K562 (cell line): ENCODE data around the gene FYB1. TPM values are rescaled to one million over a fixed set of nuclear protein-coding genes. Genes with fewer than 3 reads are reported as not detected.

ENCODE experiments used
- CHD4 ChIP-seq: fragments of 200-600 bp; sonication (generic); IDR thresholded peaks from 3 replicates; pipeline ENCODE4 v1.6.1; 2012; ENCODE audit warnings: low read depth, mild to moderate bottlenecking, mixed read lengths, low read length, inconsistent platforms; ENCODE audit not compliant: insufficient read depth, insufficient replicate concordance, poor library complexity, severe bottlenecking
- EHMT2 ChIP-seq: fragments of 450-650 bp; IDR thresholded peaks from 2 replicates; pipeline ENCODE4 v1.6.1; 2018; ENCODE audit warnings: antibody characterized with exemption
- ELF2 ChIP-seq: fragments of 250-450 bp; sonication (Bioruptor Pico); IDR thresholded peaks from 2 replicates; pipeline ENCODE4 v1.5.0; 2021; ENCODE audit warnings: mild to moderate bottlenecking
- ERF ChIP-seq: fragments of 450-650 bp; formaldehyde crosslinking; IDR thresholded peaks from 2 replicates; pipeline ENCODE4 v1.4.0; 2020; ENCODE audit warnings: mild to moderate bottlenecking, mixed read lengths
- GATAD2A ChIP-seq: fragments of 450-650 bp; IDR thresholded peaks from 2 replicates; pipeline ENCODE4 v1.6.1; 2017
- HDAC2 ChIP-seq: fragments of 450-650 bp; IDR thresholded peaks from 2 replicates; pipeline ENCODE4 v1.6.1; 2016; ENCODE audit warnings: mild to moderate bottlenecking
- PHTF2 ChIP-seq: fragments of 250-450 bp; sonication (Bioruptor Pico); IDR thresholded peaks from 2 replicates; pipeline ENCODE4 v1.5.0; 2021; ENCODE audit warnings: mild to moderate bottlenecking
- PML ChIP-seq: IDR thresholded peaks from 2 replicates; pipeline ENCODE4 v1.6.1; 2012; ENCODE audit warnings: low read length, inconsistent platforms
- RBM17 ChIP-seq: fragments of 200-400 bp; formaldehyde crosslinking; IDR thresholded peaks from 2 replicates; pipeline ENCODE4 v1.6.1; 2017; ENCODE audit warnings: low read depth, mild to moderate bottlenecking, low read length, borderline replicate concordance
- SRSF9 ChIP-seq: fragments of 200-400 bp; formaldehyde crosslinking; IDR thresholded peaks from 2 replicates; pipeline ENCODE4 v1.6.1; 2017; ENCODE audit warnings: low read depth, low read length, borderline replicate concordance
- STAT5A ChIP-seq: IDR thresholded peaks from 2 replicates; pipeline ENCODE4 v1.6.1; 2012; ENCODE audit warnings: low read length, inconsistent platforms, borderline replicate concordance
- STAT5B ChIP-seq: fragments of 250-450 bp; sonication (Bioruptor Pico); IDR thresholded peaks from 2 replicates; pipeline ENCODE4 v1.8.0; 2021; ENCODE audit warnings: mild to moderate bottlenecking, inconsistent platforms
- TCF3 ChIP-seq: sonication (generic); formaldehyde crosslinking; IDR thresholded peaks from 2 replicates; pipeline ENCODE4 v1.4.0; 2020; ENCODE audit warnings: mild to moderate bottlenecking, missing genetic modification reagents
- TEAD2 ChIP-seq: fragments of 450-650 bp; IDR thresholded peaks from 2 replicates; pipeline ENCODE4 v1.6.1; 2016; ENCODE audit warnings: missing genetic modification characterization, control low read depth, missing compliant biosample characterization
- ZFP36 ChIP-seq: fragments of 150-350 bp; IDR thresholded peaks from 2 replicates; pipeline ENCODE4 v1.6.1; 2018; ENCODE audit warnings: low read length, low read depth; ENCODE audit not compliant: partially characterized antibody
- ZNF696 ChIP-seq: fragments of 250-450 bp; sonication (Bioruptor Pico); conservative IDR thresholded peaks from 2 replicates; pipeline ENCODE4 v1.4.0; 2020; ENCODE audit warnings: mild to moderate bottlenecking, moderate library complexity
- polyA plus RNA-seq, 8 experiments: library from polyadenylated mRNA; depleted of rRNA in 4 of 8; stranded (reverse) in 5 of 8; unstranded in 3 of 8; fragments of >200 nt; fragmentation: Nextera tagmentation in 2 of 8; fragmentation: Illumina TruSeq in 1 of 8; extraction: Ambion mirVana in 2 of 8; extraction: Trizol in 1 of 8; gene quantifications; 2 replicates each; pipeline versions ENCODE4 v1.2.1 to v1.2.3, GENCODE V29; 2011 to 2014; ENCODE audit warnings: inconsistent platforms in 1 of 8, missing spikeins in 1 of 8
- total RNA-seq, 7 experiments: library from RNA; depleted of rRNA in 6 of 7; stranded (reverse); fragments of >200 nt in 6 of 7; fragmentation: Illumina TruSeq in 2 of 7; extraction: Trizol in 2 of 7; gene quantifications; 2 replicates each; pipeline versions ENCODE4 v1.2.1 to v1.2.3, GENCODE V29; 2011 to 2021; ENCODE audit warnings: low replicate concordance in 1 of 7
- TF ChIP-seq, protein P1 (sequence below): fragments of 450-650 bp; IDR thresholded peaks from 2 replicates; pipeline ENCODE4 v1.6.1; 2014; ENCODE audit warnings: low read depth, mild to moderate bottlenecking, moderate library complexity, borderline replicate concordance
- TF ChIP-seq, protein P2 (sequence below): fragments of 450-650 bp; IDR thresholded peaks from 2 replicates; pipeline ENCODE4 v1.6.1; 2018; ENCODE audit not compliant: partially characterized antibody
- TF ChIP-seq, protein P3 (sequence below): fragments of 250-450 bp; sonication (Bioruptor Pico); IDR thresholded peaks from 2 replicates; pipeline ENCODE4 v1.8.0; 2022; ENCODE audit warnings: moderate library complexity, mild to moderate bottlenecking, inconsistent platforms
- TF ChIP-seq, protein P4 (sequence below): fragments of 250-450 bp; sonication (Bioruptor Pico); IDR thresholded peaks from 2 replicates; pipeline ENCODE4 v1.4.0; 2020
- TF ChIP-seq, protein P5 (sequence below): IDR thresholded peaks from 2 replicates; pipeline ENCODE4 v1.6.1; 2014; ENCODE audit warnings: antibody characterized with exemption

Gene FYB1
- total and polyA plus RNA-seq, 9 of the 15 experiments (the other 6 are each of a cell fraction or from before 2014, with no cell fraction given), result 4.7 to 31.5 (median 9.7) TPM

DNA sequence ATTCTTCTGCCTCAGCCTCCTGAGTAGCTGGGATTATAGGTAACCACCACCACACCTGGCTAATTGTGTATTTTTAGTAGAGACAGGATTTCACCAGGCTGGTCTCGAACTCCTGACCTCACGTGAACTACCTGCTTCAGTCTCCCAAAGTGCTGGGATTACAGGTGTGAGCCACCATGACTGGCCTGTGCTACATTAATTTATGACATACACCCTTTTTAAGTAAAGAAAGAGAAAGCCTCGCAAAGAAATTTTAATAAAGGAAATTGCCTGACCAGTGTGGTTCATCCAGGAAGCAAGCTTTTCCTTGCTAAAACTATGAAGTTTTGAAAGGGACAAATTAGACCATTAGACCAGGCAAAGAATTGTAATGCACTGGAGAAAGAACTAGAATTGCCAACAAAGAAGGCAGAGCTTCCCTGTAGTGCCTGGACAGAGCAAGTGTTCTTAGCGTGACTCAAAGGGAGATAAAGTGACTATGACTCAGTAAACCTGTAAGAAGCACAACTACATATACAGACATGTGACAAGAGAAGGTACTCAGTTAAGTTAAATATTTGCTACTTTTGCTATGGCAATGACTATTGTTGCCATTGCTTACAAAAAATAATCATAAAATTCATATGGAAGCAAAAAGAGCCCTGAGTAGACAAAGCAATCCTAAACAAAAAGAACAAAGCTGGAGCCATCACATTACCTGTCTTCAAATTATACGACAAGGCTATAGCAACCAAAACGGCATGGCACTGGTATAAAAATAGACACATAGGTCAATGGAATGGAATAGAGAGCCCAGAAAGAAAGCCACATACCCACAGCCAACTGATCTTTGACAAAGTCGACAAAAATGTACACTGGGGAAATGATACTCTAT is 54.6 kb downstream of the FYB1 start (continued):
- TF ChIP-seq, protein P1, sequence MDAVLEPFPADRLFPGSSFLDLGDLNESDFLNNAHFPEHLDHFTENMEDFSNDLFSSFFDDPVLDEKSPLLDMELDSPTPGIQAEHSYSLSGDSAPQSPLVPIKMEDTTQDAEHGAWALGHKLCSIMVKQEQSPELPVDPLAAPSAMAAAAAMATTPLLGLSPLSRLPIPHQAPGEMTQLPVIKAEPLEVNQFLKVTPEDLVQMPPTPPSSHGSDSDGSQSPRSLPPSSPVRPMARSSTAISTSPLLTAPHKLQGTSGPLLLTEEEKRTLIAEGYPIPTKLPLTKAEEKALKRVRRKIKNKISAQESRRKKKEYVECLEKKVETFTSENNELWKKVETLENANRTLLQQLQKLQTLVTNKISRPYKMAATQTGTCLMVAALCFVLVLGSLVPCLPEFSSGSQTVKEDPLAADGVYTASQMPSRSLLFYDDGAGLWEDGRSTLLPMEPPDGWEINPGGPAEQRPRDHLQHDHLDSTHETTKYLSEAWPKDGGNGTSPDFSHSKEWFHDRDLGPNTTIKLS, result no peak
- no peak for TF ChIP-seq TCF3 (CRISPR knock-in tag)
- TF ChIP-seq ERF, result no peak
- no peak for TF ChIP-seq RBM17
- TF ChIP-seq, protein P2, sequence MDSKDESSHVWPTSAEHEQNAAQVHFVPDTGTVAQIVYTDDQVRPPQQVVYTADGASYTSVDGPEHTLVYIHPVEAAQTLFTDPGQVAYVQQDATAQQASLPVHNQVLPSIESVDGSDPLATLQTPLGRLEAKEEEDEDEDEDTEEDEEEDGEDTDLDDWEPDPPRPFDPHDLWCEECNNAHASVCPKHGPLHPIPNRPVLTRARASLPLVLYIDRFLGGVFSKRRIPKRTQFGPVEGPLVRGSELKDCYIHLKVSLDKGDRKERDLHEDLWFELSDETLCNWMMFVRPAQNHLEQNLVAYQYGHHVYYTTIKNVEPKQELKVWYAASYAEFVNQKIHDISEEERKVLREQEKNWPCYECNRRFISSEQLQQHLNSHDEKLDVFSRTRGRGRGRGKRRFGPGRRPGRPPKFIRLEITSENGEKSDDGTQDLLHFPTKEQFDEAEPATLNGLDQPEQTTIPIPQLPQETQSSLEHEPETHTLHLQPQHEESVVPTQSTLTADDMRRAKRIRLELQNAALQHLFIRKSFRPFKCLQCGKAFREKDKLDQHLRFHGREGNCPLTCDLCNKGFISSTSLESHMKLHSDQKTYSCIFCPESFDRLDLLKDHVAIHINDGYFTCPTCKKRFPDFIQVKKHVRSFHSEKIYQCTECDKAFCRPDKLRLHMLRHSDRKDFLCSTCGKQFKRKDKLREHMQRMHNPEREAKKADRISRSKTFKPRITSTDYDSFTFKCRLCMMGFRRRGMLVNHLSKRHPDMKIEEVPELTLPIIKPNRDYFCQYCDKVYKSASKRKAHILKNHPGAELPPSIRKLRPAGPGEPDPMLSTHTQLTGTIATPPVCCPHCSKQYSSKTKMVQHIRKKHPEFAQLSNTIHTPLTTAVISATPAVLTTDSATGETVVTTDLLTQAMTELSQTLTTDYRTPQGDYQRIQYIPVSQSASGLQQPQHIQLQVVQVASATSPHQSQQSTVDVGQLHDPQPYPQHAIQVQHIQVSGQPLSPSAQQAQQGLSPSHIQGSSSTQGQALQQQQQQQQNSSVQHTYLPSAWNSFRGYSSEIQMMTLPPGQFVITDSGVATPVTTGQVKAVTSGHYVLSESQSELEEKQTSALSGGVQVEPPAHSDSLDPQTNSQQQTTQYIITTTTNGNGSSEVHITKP, result no peak
- TF ChIP-seq CHD4, result no peak
- TF ChIP-seq TEAD2 (tag), result no peak
- TF ChIP-seq HDAC2, result 0 out of 2 replicates have a peak, but pooled peaks have one; percentile 30
- TF ChIP-seq EHMT2, result no peak
- no peak for TF ChIP-seq PHTF2
- TF ChIP-seq ZNF696, result no peak
- TF ChIP-seq GATAD2A, result no peak
- TF ChIP-seq STAT5A, result no peak
- TF ChIP-seq, protein P3, sequence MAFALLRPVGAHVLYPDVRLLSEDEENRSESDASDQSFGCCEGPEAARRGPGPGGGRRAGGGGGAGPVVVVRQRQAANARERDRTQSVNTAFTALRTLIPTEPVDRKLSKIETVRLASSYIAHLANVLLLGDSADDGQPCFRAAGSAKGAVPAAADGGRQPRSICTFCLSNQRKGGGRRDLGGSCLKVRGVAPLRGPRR (CRISPR knock-in tag), result no peak
- TF ChIP-seq, protein P4, sequence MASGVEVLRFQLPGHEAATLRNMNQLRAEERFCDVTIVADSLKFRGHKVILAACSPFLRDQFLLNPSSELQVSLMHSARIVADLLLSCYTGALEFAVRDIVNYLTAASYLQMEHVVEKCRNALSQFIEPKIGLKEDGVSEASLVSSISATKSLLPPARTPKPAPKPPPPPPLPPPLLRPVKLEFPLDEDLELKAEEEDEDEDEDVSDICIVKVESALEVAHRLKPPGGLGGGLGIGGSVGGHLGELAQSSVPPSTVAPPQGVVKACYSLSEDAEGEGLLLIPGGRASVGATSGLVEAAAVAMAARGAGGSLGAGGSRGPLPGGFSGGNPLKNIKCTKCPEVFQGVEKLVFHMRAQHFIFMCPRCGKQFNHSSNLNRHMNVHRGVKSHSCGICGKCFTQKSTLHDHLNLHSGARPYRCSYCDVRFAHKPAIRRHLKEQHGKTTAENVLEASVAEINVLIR (CRISPR knock-in tag), result no peak
- TF ChIP-seq ZFP36, result no peak
- TF ChIP-seq PML, result no peak
- no peak for TF ChIP-seq SRSF9
- no peak for TF ChIP-seq ELF2 (CRISPR knock-in tag)
- TF ChIP-seq, protein P5, sequence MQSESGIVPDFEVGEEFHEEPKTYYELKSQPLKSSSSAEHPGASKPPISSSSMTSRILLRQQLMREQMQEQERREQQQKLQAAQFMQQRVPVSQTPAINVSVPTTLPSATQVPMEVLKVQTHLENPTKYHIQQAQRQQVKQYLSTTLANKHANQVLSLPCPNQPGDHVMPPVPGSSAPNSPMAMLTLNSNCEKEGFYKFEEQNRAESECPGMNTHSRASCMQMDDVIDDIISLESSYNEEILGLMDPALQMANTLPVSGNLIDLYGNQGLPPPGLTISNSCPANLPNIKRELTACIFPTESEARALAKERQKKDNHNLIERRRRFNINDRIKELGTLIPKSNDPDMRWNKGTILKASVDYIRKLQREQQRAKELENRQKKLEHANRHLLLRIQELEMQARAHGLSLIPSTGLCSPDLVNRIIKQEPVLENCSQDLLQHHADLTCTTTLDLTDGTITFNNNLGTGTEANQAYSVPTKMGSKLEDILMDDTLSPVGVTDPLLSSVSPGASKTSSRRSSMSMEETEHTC, result no peak
- no peak for TF ChIP-seq STAT5B (CRISPR knock-in tag)
